GM19438 (cell line): Measurements from ENCODE around the gene EIF2B2.

ENCODE experiments used
- ATAC-seq: cut with Tn5 transposase; IDR thresholded peaks from one replicate; pipeline ENCODE4 v1.9.1; 2021; ENCODE audit warnings: low read depth; ENCODE audit not compliant: unreplicated experiment

The EIF2B2 gene

GRCh38 chr14:74973905-74974363 is 28.8 kb upstream of the EIF2B2 start:
- no peak for ATAC-seq

- ATAC-seq, result no peak
These were observed 28.2 kb upstream of the EIF2B2 start for GRCh38 chr14:74974364-74975058.

GRCh38 chr14:74975059-74975810 is 27.5 kb upstream of the EIF2B2 start:
- no peak for ATAC-seq

- ATAC-seq, result no peak
These were observed 26.2 kb upstream of the EIF2B2 start for GRCh38 chr14:74976264-74977113.

GRCh38 chr14:74977164-74977900 is 25.4 kb upstream of the EIF2B2 start:
- no peak for ATAC-seq

- ATAC-seq, result no peak
These were observed 24.8 kb upstream of the EIF2B2 start for GRCh38 chr14:74977901-74978385.

GRCh38 chr14:74978416-74978947 is 24.2 kb upstream of the EIF2B2 start:
- ATAC-seq, result no peak

- ATAC-seq, result no peak
These were observed 23.7 kb upstream of the EIF2B2 start for GRCh38 chr14:74979029-74979428.

- no peak for ATAC-seq
These were observed 23.0 kb upstream of the EIF2B2 start for GRCh38 chr14:74979442-74980397.

GRCh38 chr14:74980398-74980730 is 22.4 kb upstream of the EIF2B2 start:
- no peak for ATAC-seq

- ATAC-seq, result no peak
These were observed 21.8 kb upstream of the EIF2B2 start for GRCh38 chr14:74980731-74981461.

GRCh38 chr14:74981462-74981782 is 21.3 kb upstream of the EIF2B2 start:
- ATAC-seq, result no peak

- ATAC-seq, result no peak
These were observed 20.9 kb upstream of the EIF2B2 start for GRCh38 chr14:74981833-74982232.

- no peak for ATAC-seq
These were observed 20.1 kb upstream of the EIF2B2 start for GRCh38 chr14:74982661-74983060.

GRCh38 chr14:74983343-74983742 is 19.4 kb upstream of the EIF2B2 start:
- ATAC-seq, result no peak

GRCh38 chr14:74984236-74985027 is 18.3 kb upstream of the EIF2B2 start:
- no peak for ATAC-seq

GRCh38 chr14:74985028-74985310 is 17.8 kb upstream of the EIF2B2 start:
- ATAC-seq, result no peak

- no peak for ATAC-seq
These were observed 16.9 kb upstream of the EIF2B2 start for GRCh38 chr14:74985806-74986205.
